Heart left ventricle (tissue), 16 donors: ENCODE measurements around the gene DRC1. TPM values are rescaled to one million over a fixed set of nuclear protein-coding genes. Genes with fewer than 3 reads are reported as not detected.
A peak's percentile ranks its signal among the peaks of the same experiment; 100 is the strongest.

ENCODE experiments used
- ATAC-seq, 4 donors: fragments of 200-7000 bp; cut with Tn5 transposase; one replicate each; pipeline ENCODE4 v1.9.1; 2020 to 2022; ENCODE audit warnings: moderate library complexity in 4 of 4, mild to moderate bottlenecking in 3 of 4, moderate number of reproducible peaks in 1 of 4
- DNase-seq, 5 donors: peaks; one replicate each; pipeline ENCODE4 v3.0.0-alpha.2; 2020
- H3K27ac ChIP-seq, 12 donors: fragments of 200-600 bp; sonication (generic) in 4 of 12; one replicate each; pipeline versions ENCODE4 v1.5.0 to v1.8.0; 2016 to 2022; ENCODE audit warnings: mild to moderate bottlenecking in 2 of 12
- H3K27me3 ChIP-seq, 9 donors: fragments of 200-600 bp; sonication (generic) in 2 of 9; one replicate each; pipeline versions ENCODE4 v1.5.1 to v1.8.0; 2016 to 2022; ENCODE audit warnings: mild to moderate bottlenecking in 3 of 9
- H3K36me3 ChIP-seq, 9 donors: fragments of 200-600 bp; sonication (generic) in 2 of 9; one replicate each; pipeline versions ENCODE4 v1.5.0 to v1.8.0; 2018 to 2022; ENCODE audit warnings: mild to moderate bottlenecking in 2 of 9
- H3K4me1 ChIP-seq, 12 donors: fragments of 200-600 bp; sonication (generic) in 4 of 12; one replicate each; pipeline versions ENCODE4 v1.5.0 to v1.8.0; 2016 to 2022; ENCODE audit warnings: mild to moderate bottlenecking in 3 of 12
- H3K4me3 ChIP-seq, 12 donors: fragments of 200-600 bp; sonication (generic) in 4 of 12; one replicate each; pipeline versions ENCODE4 v1.5.0 to v1.8.0; 2017 to 2022; ENCODE audit warnings: mild to moderate bottlenecking in 9 of 12, moderate library complexity in 4 of 12
- H3K9me3 ChIP-seq, 12 donors: fragments of 200-600 bp; sonication (generic) in 4 of 12; one replicate each; pipeline versions ENCODE4 v1.5.0 to v1.8.0; 2016 to 2022; ENCODE audit warnings: mild to moderate bottlenecking in 1 of 12
- POLR2A ChIP-seq, 2 donors: fragments of 450-650 bp; IDR thresholded peaks; one replicate each; pipeline ENCODE4 v1.6.1; 2017; ENCODE audit warnings: antibody characterized with exemption in 2 of 2, mild to moderate bottlenecking in 2 of 2, moderate library complexity in 2 of 2
- WGBS, 4 donors: extraction: QIAGEN DNeasy Blood & Tissue Kit in 2 of 4; methylation state at CpG; one replicate each; pipeline versions ENCODE4 v1.1.5 to v1.1.7; 2013 to 2018; 5-methylcytosine and 5-hydroxymethylcytosine counted together
- intact Hi-C, 10 donors: fragments of 100-400 bp; cut with DNase I; formaldehyde crosslinking; loops; one replicate each; pipeline versions ENCODE4 v1.11.1 to v1.14.2; 2022
- polyA plus RNA-seq, 2 donors: library from polyadenylated mRNA; stranded (reverse); fragments of 200-250 nt; gene quantifications; one replicate each; pipeline ENCODE4 v1.2.3, GENCODE V29; 2013
- total RNA-seq, 9 donors: library from RNA; depleted of rRNA in 2 of 9; stranded (reverse); fragments of >200 nt in 2 of 9; fragmentation: NEBNext Ultra II Directional in 3 of 9; extraction: Animal tissue kit (Norgen Biotek cat#: 25700) in 3 of 9; gene quantifications; one replicate each; pipeline versions ENCODE4 v1.1.0 to v1.2.4, GENCODE V29; 2016 to 2023
- TF ChIP-seq, protein P1 (sequence below), 12 donors: fragments of 200-600 bp; sonication (generic) in 4 of 12; IDR thresholded peaks; one replicate each; pipeline versions ENCODE4 v1.5.0 to v1.8.0; 2018 to 2022; ENCODE audit warnings: antibody characterized with exemption in 12 of 12, mild to moderate bottlenecking in 5 of 12
- donor health status: ischemic (EF 13 %, LVEDD 7.1; RV severe dilation, severe dysfunction).
- donor health status: healthy with polysubstance abuse.
- donor health status: DM: no; HTN: yes; CAD: no.
- donor health status: DM: no; HTN: no; CAD: no.
- donor health status: ischemic (EF 25% LVEDD 6.9; RV normal size, moderate dysfunction).
- donor health status: ischemic (EF 25% LVEDD 5.7; RV mildly dilated, moderate dysfunction).
- donor health status: healthy.
- donor health status: DM: yes; HTN: yes; CAD: no.
- donor health status: ischemic (EF 35%, LVEDD 5.7; RV mildly dilated, moderate dysfunction).
- donor health status: nonischemic (EF 11% LVEDD 7.7; RV severe dilation, severe dysfunction).
- donor health status: DM: yes; HTN: yes; CAD: no.
- donor health status: PGD.
- donor health status: ischemic (EF 29% LVEDD 5.4; RV normal size, mild dysfunction).
- donor health status: nonischemic (EF 23%, LVEDD 6.1; RV moderate dilation, normal function).

Gene DRC1
- total and polyA plus RNA-seq, 11 donors = 0.15 to 0.73 (median 0.44) TPM; not detected in 8

DNA sequence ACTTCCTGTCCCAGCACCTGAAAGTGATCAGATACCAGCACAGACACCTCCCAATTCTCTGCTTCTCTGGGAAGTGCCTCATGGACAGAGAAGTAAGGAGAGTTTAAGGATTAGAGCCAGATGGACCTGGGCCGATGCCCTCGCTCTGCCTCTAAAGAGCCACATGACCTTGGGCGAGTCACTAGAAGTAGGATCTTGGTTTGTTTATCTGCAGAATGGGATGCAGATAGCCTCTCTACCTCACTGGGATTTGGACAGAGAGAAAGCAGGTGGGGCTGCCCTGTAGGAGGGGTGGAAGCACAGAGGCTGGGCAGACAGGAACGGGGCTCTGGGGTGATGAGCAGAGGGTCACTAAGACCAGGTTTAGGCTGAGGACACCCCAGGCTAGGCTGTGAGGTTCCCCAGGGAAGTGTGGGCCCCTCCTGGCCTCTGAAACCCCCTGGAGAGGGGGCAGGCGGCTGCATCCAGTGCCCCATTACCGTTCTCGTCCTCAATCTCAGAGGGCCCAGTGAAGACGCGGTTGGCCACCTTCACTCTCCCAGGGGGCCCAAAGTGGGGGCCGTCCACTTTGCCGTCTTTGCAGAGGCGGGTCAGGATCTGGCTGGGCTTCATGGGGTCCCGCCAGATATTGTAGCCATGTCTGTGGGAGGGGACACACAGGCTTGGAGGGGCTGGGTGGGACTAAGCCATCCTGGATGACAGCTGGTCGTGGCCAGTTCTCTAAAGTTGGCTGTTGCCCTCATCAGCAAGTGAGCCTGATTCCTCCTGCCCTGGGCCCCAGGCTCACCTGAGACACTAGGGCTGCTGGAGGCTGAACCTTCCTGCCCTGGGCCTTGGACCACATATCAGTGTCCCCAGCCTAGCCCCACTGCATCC lies 62.9 kb downstream of the DRC1 start:
- Histone ChIP-seq H3K9me3 (peaks cover 0 to 10% (median 7%) of the 10 kb centered on the region in 12 donors), H3K27me3 (no peaks in the 10 kb centered on the region), H3K27ac (no peak overlapping the region), H3K4me1 (peaks cover 0 to 6% (median 0%) of the 10 kb centered on the region in 12 donors), H3K4me3 (no peak overlapping the region), H3K36me3 (no peaks in the 10 kb centered on the region)
- TF ChIP-seq, protein P1, sequence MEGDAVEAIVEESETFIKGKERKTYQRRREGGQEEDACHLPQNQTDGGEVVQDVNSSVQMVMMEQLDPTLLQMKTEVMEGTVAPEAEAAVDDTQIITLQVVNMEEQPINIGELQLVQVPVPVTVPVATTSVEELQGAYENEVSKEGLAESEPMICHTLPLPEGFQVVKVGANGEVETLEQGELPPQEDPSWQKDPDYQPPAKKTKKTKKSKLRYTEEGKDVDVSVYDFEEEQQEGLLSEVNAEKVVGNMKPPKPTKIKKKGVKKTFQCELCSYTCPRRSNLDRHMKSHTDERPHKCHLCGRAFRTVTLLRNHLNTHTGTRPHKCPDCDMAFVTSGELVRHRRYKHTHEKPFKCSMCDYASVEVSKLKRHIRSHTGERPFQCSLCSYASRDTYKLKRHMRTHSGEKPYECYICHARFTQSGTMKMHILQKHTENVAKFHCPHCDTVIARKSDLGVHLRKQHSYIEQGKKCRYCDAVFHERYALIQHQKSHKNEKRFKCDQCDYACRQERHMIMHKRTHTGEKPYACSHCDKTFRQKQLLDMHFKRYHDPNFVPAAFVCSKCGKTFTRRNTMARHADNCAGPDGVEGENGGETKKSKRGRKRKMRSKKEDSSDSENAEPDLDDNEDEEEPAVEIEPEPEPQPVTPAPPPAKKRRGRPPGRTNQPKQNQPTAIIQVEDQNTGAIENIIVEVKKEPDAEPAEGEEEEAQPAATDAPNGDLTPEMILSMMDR (IDR thresholded peaks at IDR 0.05) = no peak
- TF ChIP-seq POLR2A (IDR thresholded peaks at IDR 0.05) = no peak
- WGBS, 4 donors = 76 to 89% (median 77%) methylated on average over 5 to 14 of the region's 14 CpGs
- ATAC-seq = no peak
- DNase-seq = peak in 2 of 5 donors; percentile 10 to 17
- intact Hi-C loops = no loop called here

- Histone ChIP-seq H3K36me3 (no peaks in the 10 kb centered on the region), H3K27me3 (no peaks in the 10 kb centered on the region), H3K4me3 (no peak overlapping the region), H3K9me3 (peaks cover 0 to 14% (median 9%) of the 10 kb centered on the region in 12 donors), H3K4me1 (peaks cover 0 to 6% (median 0%) of the 10 kb centered on the region in 12 donors), H3K27ac (no peak overlapping the region)
- ATAC-seq (no peak), DNase-seq (no peak)
- TF ChIP-seq, protein P1 (IDR thresholded peaks at IDR 0.05) = no peak
- no peak for TF ChIP-seq POLR2A (IDR thresholded peaks at IDR 0.05)
- intact Hi-C loops = no loop called here
- WGBS, 4 donors = 89 to 94% (median 93%) methylated on average over 7 to 11 of the region's 11 CpGs
These were observed 63.7 kb downstream of the DRC1 start for GRCh38 chr2:26465266-26465925.

DNA sequence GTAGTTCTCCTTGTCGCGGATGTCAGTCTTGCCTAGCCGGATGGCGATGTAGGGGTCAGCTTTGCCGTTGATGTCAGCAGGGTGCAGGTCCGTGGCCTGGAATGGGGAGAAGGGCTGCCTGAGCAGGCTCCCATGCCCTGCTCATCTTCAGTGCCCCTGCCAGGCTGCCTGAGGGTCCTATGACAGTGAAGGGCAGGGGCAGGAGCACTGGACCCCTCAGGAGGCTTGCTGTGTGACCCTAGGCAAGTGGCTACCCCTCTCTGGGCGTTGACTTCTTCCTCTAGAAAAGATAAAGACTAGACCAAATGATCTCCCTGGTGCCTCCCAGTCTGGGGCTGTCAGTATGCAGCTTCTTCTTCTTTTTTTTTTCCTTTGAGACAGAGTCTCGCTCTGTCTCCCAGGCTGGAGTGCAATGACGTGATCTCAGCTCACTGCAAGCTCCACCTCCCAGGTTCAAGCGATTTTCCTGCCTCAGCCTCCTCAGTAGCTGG lies 64.3 kb downstream of the DRC1 start:
- no peak overlapping the region for H3K27ac ChIP-seq
- H3K36me3 ChIP-seq = no peaks in the 10 kb centered on the region
- peaks cover 0 to 14% (median 9%) of the 10 kb centered on the region in 12 donors for H3K9me3 ChIP-seq
- intact Hi-C loops = no loop called here
- H3K4me1 ChIP-seq = peaks cover 0 to 6% (median 0%) of the 10 kb centered on the region in 12 donors
- DNase-seq (no peak), ATAC-seq (no peak)
- H3K27me3 ChIP-seq = no peaks in the 10 kb centered on the region
- TF ChIP-seq, protein P1 (IDR thresholded peaks at IDR 0.05) = no peak
- H3K4me3 ChIP-seq = no peak overlapping the region
- 86 to 88% (median 87%) methylated on average over 10 of the region's 10 CpGs for WGBS, 4 donors
